DOHH2 (cell line): Measurements from ENCODE around the gene BNIP5.

Experiments
- EZH2phosphoT487 ChIP-seq: fragments of 200-600 bp; sonication (generic); IDR thresholded peaks from 2 replicates; pipeline ENCODE4 v1.6.1; 2017; ENCODE audit warnings: borderline replicate concordance, mild to moderate bottlenecking, antibody characterized with exemption, low read length, moderate library complexity, mixed read lengths
- TF ChIP-seq, protein P1 (sequence below): fragments of 200-600 bp; sonication (generic); IDR thresholded peaks from one replicate; pipeline ENCODE4 v1.5.1; 2014; ENCODE audit warnings: antibody characterized with exemption, mild to moderate bottlenecking, low read depth, low read length; ENCODE audit not compliant: poor library complexity, severe bottlenecking

DNA sequence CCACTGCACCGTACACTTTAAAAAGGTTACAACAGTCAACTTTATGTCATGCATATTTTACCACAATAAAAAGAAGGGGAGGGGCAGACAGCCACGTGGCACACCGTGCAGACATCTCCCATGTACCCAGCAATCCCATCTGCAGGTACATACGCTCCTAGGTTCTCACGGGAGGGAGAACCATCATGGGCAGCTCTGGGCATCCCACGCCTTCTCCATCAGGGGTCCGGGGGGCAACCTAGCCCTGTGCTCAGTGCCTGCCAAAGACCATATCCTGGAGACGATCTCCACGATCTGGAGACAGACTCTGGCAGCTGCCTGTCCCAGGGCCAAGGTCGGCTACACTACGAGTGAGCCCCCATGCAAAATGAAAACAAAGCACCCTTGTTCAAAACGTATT, 2.5 kb upstream of the BNIP5 start:
- TF ChIP-seq, protein P1, sequence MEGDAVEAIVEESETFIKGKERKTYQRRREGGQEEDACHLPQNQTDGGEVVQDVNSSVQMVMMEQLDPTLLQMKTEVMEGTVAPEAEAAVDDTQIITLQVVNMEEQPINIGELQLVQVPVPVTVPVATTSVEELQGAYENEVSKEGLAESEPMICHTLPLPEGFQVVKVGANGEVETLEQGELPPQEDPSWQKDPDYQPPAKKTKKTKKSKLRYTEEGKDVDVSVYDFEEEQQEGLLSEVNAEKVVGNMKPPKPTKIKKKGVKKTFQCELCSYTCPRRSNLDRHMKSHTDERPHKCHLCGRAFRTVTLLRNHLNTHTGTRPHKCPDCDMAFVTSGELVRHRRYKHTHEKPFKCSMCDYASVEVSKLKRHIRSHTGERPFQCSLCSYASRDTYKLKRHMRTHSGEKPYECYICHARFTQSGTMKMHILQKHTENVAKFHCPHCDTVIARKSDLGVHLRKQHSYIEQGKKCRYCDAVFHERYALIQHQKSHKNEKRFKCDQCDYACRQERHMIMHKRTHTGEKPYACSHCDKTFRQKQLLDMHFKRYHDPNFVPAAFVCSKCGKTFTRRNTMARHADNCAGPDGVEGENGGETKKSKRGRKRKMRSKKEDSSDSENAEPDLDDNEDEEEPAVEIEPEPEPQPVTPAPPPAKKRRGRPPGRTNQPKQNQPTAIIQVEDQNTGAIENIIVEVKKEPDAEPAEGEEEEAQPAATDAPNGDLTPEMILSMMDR = no peak
- no peak for TF ChIP-seq EZH2phosphoT487
